Measurements from ENCODE around the gene HCFC1R1. TPM values are rescaled to one million over a fixed set of nuclear protein-coding genes. Genes with fewer than 3 reads are reported as not detected.

Gene HCFC1R1, protein sequence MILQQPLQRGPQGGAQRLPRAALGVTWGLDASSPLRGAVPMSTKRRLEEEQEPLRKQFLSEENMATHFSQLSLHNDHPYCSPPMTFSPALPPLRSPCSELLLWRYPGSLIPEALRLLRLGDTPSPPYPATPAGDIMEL
- polyA plus RNA-seq: 67.2 and 82.7 TPM in 2 replicates

DNA sequence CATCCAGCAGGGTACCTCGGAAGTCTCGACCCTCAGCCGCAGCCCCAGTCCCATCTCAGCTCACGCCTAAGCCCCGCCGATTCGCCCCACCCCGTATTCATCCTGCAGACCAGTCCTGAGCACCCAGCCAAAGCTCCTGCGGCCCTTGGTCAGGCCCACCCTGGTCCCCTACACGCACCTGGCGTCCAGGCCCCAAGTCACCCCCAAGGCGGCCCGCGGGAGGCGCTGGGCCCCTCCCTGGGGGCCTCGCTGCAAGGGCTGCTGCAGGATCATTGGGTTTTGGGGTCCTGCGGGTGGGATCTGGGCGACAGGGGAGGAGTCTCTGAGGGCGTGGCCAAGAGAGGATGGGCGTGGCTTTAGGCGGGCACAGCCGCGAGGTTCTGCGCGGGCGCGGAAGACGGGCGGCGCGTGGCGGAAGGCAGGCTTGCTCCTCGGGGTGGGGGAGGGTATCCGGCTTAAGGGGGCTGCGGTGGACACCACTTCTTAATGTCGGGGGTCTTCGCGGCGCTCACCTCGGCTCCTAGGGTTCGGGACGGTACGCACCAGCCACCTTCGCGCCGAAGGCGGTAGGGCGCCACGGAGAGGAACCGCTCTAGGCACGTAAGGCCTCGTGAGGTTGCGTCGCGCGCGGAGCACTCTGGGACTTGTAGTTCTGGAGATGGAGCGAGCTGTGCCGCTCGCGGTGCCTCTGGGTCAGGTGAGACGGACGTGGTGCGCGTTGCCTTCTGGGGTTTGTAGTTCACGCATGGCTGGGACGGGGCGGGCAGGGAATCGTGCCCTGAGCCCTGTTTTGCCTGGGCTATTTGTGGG is at the start of gene HCFC1R1, which contains the start of gene THOC6:
Gene HCFC1R1, minus strand, starts transcription at position 274 of the 810 bp plus-strand sequence. Its CDS starts 1 bp downstream, at position 273.
Gene THOC6, plus strand, starts transcription at position 367 of the 810 bp plus-strand sequence. Its CDS starts 292 bp downstream, at position 659.

GRCh38 chr16:3065069-3065741 is 41.5 kb upstream of the HCFC1R1 start, which contains the start of gene IL32:
IL32 (plus strand) TSS chr16:3065640; CDS start chr16:3065812, 172 bp downstream.

DNA sequence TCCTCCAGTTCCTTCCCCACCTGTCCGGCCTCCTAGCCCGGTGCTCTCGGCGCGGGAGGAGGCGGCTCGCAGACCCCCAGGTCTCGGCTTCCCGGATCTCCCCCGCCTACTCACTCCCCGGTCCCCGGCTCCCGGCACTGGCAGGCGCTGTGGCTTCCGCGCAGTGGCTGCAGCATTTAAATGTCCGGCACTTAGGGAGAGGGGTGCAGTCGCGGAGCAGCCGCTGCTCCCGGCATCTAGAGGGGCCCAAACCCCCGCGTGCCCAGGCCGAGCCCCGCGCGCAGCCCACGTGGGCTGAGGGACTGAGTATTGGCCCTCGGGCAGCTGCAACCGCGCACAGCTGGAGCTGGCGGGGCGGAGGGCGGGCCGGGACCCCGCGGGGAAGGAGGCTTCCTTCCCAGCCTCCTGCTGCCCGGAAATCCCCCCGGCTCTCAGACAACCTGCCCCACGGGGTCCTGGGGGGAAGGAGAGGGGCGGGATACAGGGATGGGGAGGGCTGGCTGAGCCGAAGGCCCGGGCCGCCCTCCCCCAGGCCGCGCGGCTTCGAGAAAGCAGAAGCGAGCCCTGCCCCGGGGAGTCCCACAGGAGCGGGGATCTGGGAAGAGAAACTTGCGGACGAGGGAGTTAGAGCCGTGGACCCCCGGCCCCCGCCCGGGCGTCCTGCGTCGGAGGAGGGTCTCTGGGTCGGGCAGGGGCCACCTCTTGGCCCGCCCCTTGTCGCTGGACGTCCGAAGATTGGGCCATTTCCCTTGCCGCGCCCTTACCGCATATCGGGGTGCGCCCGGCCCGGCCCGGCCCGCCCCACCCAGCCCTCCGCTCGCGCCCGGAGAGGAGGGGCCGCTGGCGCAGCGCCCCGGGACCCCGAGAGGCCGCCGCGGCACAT is 22.3 kb upstream of the HCFC1R1 start, which contains the start of gene MMP25:
Gene MMP25, plus strand, starts transcription at position 804 of the 883 bp plus-strand sequence. CDS start 357 bp downstream, outside the sequence.

GRCh38 chr16:3036726-3037315 is 13.1 kb upstream of the HCFC1R1 start, which contains the start of gene BICDL2:
BICDL2 (minus strand) TSS chr16:3036944; CDS start chr16:3035496, 1,448 bp downstream.

GRCh38 chr16:3020247-3020603 is 3.5 kb downstream of the HCFC1R1 start, which contains the start of gene TNFRSF12A:
TNFRSF12A (plus strand) TSS chr16:3020368; CDS start chr16:3020398, 30 bp downstream.

GRCh38 chr16:3017794-3018506 is 5.8 kb downstream of the HCFC1R1 start, which contains the start of gene CLDN6:
CLDN6 (minus strand) TSS chr16:3018183; CDS start chr16:3016021, 2,162 bp downstream.

GRCh38 chr16:3012828-3013420 is 10.8 kb downstream of the HCFC1R1 start, which contains the start of gene CLDN9:
CLDN9 (plus strand) TSS chr16:3012923; CDS start chr16:3013363, 440 bp downstream.

DNA sequence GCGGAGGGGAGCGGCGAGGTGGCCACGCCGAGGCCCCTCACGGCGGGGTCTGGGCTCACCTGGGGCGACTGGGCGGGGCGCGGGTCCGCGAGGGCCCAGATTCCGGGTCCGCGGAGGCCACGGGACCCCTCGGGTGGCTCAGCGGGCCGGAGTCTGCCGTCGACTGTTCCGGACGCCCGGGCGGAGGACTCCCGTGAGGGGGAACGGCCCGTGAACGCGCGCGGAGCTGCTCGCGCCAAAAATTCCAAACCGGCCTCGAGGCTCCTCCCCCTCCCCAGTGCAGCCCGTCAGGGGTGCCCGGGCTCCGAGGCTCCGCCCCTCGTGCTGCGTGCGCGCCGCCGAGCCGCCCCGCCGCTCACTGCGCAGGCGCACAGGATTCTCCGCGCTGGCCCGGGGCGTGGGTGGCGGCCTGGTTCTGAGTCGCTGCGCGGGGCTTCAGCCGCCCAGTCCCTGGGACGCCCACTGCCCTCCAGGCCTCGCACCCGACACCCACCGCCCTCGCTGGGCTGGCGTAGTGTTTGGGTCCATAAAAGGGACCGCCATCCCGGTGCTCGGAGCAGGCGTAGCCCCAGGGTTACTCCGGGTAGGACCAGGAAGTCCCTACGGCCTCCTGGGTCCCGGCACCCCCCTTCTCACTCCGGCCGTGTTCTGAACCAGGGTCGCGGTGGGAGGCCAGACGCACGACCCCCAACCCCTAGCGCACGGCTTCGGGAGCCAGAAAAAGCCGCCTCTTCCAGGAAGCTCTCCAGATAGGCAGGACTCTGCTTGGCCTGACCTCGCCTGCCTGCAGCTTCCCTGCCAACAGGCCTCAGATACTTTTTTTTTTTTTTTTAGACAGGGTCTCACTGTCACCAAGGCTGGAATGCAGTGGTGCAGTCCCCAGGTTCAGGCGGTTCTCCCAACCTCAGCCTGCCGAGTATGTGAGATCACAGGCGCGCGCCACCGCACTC is 43.2 kb downstream of the HCFC1R1 start, which contains the start of gene PKMYT1:
Gene PKMYT1, minus strand, starts transcription at position 220 of the 950 bp plus-strand sequence. CDS start 789 bp downstream, outside the sequence.

Other genes with a start within 250 kb of the HCFC1R1 start
- gene ELOB, start 246.7 kb downstream of the HCFC1R1 start, polyA plus RNA-seq: 1,180 and 1,450 TPM in 2 replicates
- not detected in 2 replicates for gene PRSS33, start 236.4 kb downstream of the HCFC1R1 start, polyA plus RNA-seq
- gene PRSS41, start 225.5 kb downstream of the HCFC1R1 start, polyA plus RNA-seq: not detected in 2 replicates
- gene PRSS21, start 206.7 kb downstream of the HCFC1R1 start, polyA plus RNA-seq: not detected in 2 replicates
- not detected in 2 replicates for gene ZG16B, start 193.6 kb downstream of the HCFC1R1 start, polyA plus RNA-seq
- 1.9 and 3.8 TPM in 2 replicates for gene PRSS22, start 165.8 kb downstream of the HCFC1R1 start, polyA plus RNA-seq
- 3.5 and 8.7 TPM in 2 replicates for gene FLYWCH2, start 140.7 kb downstream of the HCFC1R1 start, polyA plus RNA-seq
- gene FLYWCH1, start 112.0 kb downstream of the HCFC1R1 start, polyA plus RNA-seq: 3.2 and 4.7 TPM in 2 replicates
- gene KREMEN2, start 59.7 kb downstream of the HCFC1R1 start, polyA plus RNA-seq: not detected in 2 replicates
- gene PAQR4, start 54.6 kb downstream of the HCFC1R1 start, polyA plus RNA-seq: 0.26 TPM in 1 of 2 replicates, not detected in the other
- gene PKMYT1, start 43.5 kb downstream of the HCFC1R1 start, polyA plus RNA-seq: 3.1 and 3.4 TPM in 2 replicates
- 0.23 TPM in 1 of 2 replicates, not detected in the other for gene CLDN9, start 11.0 kb downstream of the HCFC1R1 start, polyA plus RNA-seq
- gene CLDN6, start 5.8 kb downstream of the HCFC1R1 start, polyA plus RNA-seq: not detected in 2 replicates
- gene TNFRSF12A, start 3.6 kb downstream of the HCFC1R1 start, polyA plus RNA-seq: 1.9 TPM in 1 of 2 replicates, not detected in the other
- gene THOC6, start 93 bp upstream of the HCFC1R1 start, polyA plus RNA-seq: 0.93 and 1.8 TPM in 2 replicates
- gene BICDL2, start 13.0 kb upstream of the HCFC1R1 start, polyA plus RNA-seq: not detected in 2 replicates
- 0.20 TPM in 1 of 2 replicates, not detected in the other for gene MMP25, start 22.6 kb upstream of the HCFC1R1 start, polyA plus RNA-seq
- gene IL32, start 41.7 kb upstream of the HCFC1R1 start, polyA plus RNA-seq: not detected in 2 replicates
- not detected in 2 replicates for gene ZSCAN10, start 75.4 kb upstream of the HCFC1R1 start, polyA plus RNA-seq
- gene ZNF205, start 88.6 kb upstream of the HCFC1R1 start, polyA plus RNA-seq: not detected in 2 replicates
- gene ZNF213, start 111.1 kb upstream of the HCFC1R1 start, polyA plus RNA-seq: 1.9 and 3.4 TPM in 2 replicates
- 0.27 TPM in 1 of 2 replicates, not detected in the other for gene OR1F1, start 164.3 kb upstream of the HCFC1R1 start, polyA plus RNA-seq
- gene ZNF200, start 211.2 kb upstream of the HCFC1R1 start, polyA plus RNA-seq: 3.0 and 4.7 TPM in 2 replicates
- gene MEFV, start 232.7 kb upstream of the HCFC1R1 start, polyA plus RNA-seq: not detected in 2 replicates